ENCODE measurements around the gene PDCD6IP. TPM values are rescaled to one million over a fixed set of nuclear protein-coding genes. Genes with fewer than 3 reads are reported as not detected.
A peak's percentile ranks its signal among the peaks of the same experiment; 100 is the strongest.

PDCD6IP gene
- total RNA-seq, 1 experiment from 2014 or later = 266 TPM

DNA sequence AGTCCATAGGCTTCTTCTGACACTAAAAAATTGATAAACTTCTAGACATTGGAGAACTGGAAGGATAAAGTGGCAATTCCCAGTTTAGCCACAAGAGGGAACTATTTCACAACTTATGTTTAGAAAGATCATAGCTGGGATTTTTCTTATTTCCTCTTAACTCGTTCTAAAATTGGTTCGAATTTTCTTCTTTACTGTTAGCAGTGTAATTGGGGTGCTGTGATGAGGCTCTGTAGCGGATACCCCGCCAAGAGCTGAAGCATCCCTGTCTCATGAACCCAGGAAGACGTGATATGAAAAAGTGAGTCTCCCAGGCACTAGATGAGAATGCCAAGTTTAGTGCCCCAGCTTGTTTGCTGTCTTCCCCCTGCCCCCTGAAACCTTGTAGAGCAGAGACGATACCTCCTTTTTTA, 85.1 kb downstream of the PDCD6IP start:
- H3K4me3 ChIP-seq (ENCODE audit: low read length) = no peak overlapping the region
- peak overlapping the region; percentile 17 for H3K4me2 ChIP-seq (ENCODE audit: low read length)

DNA sequence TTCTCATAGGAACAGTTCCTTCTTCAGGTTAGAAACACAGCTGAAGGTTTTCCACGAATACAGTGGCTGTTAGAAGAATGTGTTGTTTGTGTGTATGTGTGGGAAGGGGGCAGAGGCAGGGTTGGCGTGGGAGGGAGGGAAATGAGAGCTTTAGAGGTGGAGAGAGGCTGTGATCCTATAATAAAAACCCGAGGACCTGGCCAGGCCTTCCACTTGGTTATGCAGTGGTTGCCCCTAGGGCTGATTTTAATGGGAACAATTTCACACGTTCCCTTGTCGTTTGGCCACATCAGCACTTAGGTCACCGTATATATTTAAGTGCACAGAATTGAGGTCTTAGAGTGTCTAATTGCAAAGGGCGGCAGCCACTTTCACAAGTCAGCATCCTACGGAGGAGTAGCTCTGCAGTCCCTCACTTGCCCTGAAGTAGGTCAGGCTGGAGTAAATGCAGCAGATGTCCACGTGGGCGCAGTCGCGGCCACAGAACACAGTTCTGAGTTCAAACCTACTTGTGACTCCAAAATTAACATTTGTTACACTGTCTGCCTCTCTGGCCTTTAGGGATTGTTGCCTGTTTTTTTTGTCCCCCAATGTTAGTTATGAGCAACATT, 85.6 kb downstream of the PDCD6IP start:
- TF ChIP-seq, protein P1, sequence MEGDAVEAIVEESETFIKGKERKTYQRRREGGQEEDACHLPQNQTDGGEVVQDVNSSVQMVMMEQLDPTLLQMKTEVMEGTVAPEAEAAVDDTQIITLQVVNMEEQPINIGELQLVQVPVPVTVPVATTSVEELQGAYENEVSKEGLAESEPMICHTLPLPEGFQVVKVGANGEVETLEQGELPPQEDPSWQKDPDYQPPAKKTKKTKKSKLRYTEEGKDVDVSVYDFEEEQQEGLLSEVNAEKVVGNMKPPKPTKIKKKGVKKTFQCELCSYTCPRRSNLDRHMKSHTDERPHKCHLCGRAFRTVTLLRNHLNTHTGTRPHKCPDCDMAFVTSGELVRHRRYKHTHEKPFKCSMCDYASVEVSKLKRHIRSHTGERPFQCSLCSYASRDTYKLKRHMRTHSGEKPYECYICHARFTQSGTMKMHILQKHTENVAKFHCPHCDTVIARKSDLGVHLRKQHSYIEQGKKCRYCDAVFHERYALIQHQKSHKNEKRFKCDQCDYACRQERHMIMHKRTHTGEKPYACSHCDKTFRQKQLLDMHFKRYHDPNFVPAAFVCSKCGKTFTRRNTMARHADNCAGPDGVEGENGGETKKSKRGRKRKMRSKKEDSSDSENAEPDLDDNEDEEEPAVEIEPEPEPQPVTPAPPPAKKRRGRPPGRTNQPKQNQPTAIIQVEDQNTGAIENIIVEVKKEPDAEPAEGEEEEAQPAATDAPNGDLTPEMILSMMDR (conservative IDR thresholded peaks at IDR 0.05; ENCODE audit: low read depth, low read length) = peak; percentile 27
- no peak for TF ChIP-seq EZH2phosphoT487 (IDR thresholded peaks at IDR 0.05; ENCODE audit: borderline replicate concordance, low read length)
- TF ChIP-seq EZH2 (IDR thresholded peaks at IDR 0.05; ENCODE audit: low read length, unreplicated experiment) = no peak
- no peak overlapping the region for H3K27ac ChIP-seq (ENCODE audit: low read length)
- no peaks in the 10 kb centered on the region for H3K79me2 ChIP-seq (ENCODE audit: low read length)
- no peaks in the 10 kb centered on the region for H3K27me3 ChIP-seq (ENCODE audit: low read length)
- H3K9ac ChIP-seq (ENCODE audit: low read length) = no peak overlapping the region
- no peaks in the 10 kb centered on the region for H3K9me3 ChIP-seq (ENCODE audit: low read length)
- peak overlapping the region; percentile 31; the same call in 1 of the 2 replicates for H2AFZ ChIP-seq (ENCODE audit: low read length)
- H3K4me2 ChIP-seq (ENCODE audit: low read length) = peak overlapping the region; percentile 17
- ATAC-seq (peak; percentile 60), DNase-seq (peak; percentile 24)
- no peaks in the 10 kb centered on the region for H3K36me3 ChIP-seq (ENCODE audit: low read depth, low read length)
- no peaks in the 10 kb centered on the region for H3K9me2 ChIP-seq (replicated peaks; ENCODE audit: low read length)
- H3K4me3 ChIP-seq (ENCODE audit: low read length) = no peak overlapping the region
- no peaks in the 10 kb centered on the region for H3K4me1 ChIP-seq (ENCODE audit: insufficient read depth, low read length)
- CTCF ChIA-PET = interaction anchor here (0.5 to 2.0 kb wide), 4 partner anchors 21 to 800 kb away, joined by 3 to 16 read pairs (median 9); no protein-coding TSS in a partner anchor
- no TSS peak for BruUV-seq (replicated peaks)
- POLR2A ChIA-PET (ENCODE audit: unreplicated experiment) = interaction anchor here (0.6 kb wide), 1 partner anchor 996 kb away, joined by 4 read pairs; no protein-coding TSS in a partner anchor
- no peaks in the 10 kb centered on the region for H4K20me1 ChIP-seq (ENCODE audit: low read length)
- intact Hi-C loops (cut with micrococcal nuclease) = loop anchor here (1.0 to 5.0 kb wide), 4 partner anchors 98 to 1773 kb away; no protein-coding TSS in a partner anchor
- no peaks in the 10 kb centered on the region for H3F3A ChIP-seq (ENCODE audit: low read length, unreplicated experiment)

More for the DNA sequence above, 85.1 kb downstream of the PDCD6IP start:
- intact Hi-C loops (cut with micrococcal nuclease) = loop anchor here (1.0 to 5.0 kb wide), 4 partner anchors 99 to 1774 kb away; no protein-coding TSS in a partner anchor
- ChIA-PET POLR2A (ENCODE audit: unreplicated experiment) (interaction anchor here (0.6 kb wide), 1 partner anchor 996 kb away, joined by 4 read pairs; no protein-coding TSS in a partner anchor), CTCF (interaction anchor here (0.5 to 2.0 kb wide), 4 partner anchors 21 to 800 kb away, joined by 3 to 16 read pairs (median 9); no protein-coding TSS in a partner anchor)
- TF ChIP-seq EZH2phosphoT487 (IDR thresholded peaks at IDR 0.05; ENCODE audit: borderline replicate concordance, low read length) = no peak
- TF ChIP-seq, protein P1 (conservative IDR thresholded peaks at IDR 0.05; ENCODE audit: low read depth, low read length) = peak; percentile 96
- Histone ChIP-seq H3F3A (ENCODE audit: low read length, unreplicated experiment) (no peaks in the 10 kb centered on the region), H3K27me3 (ENCODE audit: low read length) (no peaks in the 10 kb centered on the region), H3K36me3 (ENCODE audit: low read depth, low read length) (no peaks in the 10 kb centered on the region), H3K9me2 (replicated peaks; ENCODE audit: low read length) (no peaks in the 10 kb centered on the region), H3K9me3 (ENCODE audit: low read length) (no peaks in the 10 kb centered on the region), H3K9ac (ENCODE audit: low read length) (no peak overlapping the region), H3K27ac (ENCODE audit: low read length) (no peak overlapping the region), H2AFZ (ENCODE audit: low read length) (peak overlapping the region; percentile 31; the same call in 1 of the 2 replicates), H3K79me2 (ENCODE audit: low read length) (no peaks in the 10 kb centered on the region), H4K20me1 (ENCODE audit: low read length) (no peaks in the 10 kb centered on the region), H3K4me1 (ENCODE audit: insufficient read depth, low read length) (no peaks in the 10 kb centered on the region)
- DNase-seq = peak; percentile 85
- BruUV-seq (replicated peaks) = no TSS peak
- ATAC-seq = peak; percentile 41

DNA sequence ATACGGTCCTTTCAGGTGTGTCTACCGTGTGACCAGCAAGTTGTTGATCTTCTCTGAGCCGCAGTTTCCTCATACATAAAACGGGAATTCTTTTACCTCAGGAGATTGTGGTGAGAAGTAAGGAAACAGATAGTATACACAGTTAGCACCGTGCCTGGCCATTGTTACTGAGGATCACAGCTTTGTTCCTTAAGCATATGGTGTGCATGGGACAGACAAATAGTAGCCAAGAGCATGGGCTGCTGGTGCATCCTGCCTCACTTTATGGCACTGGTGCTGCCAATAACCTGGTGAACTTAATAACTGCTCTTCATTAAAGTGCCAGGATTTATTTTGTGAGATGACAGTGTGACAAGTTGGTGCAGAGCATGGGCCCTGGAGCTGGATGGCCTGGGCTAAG, 86.3 kb downstream of the PDCD6IP start:
- no peaks in the 10 kb centered on the region for H3K36me3 ChIP-seq (ENCODE audit: low read depth, low read length)

More for the DNA sequence above, 86.3 kb downstream of the PDCD6IP start:
- BruUV-seq (replicated peaks) = no TSS peak
- Histone ChIP-seq H3K9ac (ENCODE audit: low read length) (no peak overlapping the region), H4K20me1 (ENCODE audit: low read length) (no peaks in the 10 kb centered on the region), H2AFZ (ENCODE audit: low read length) (no peak overlapping the region), H3K4me3 (ENCODE audit: low read length) (no peak overlapping the region), H3K27ac (ENCODE audit: low read length) (no peak overlapping the region), H3K9me3 (ENCODE audit: low read length) (no peaks in the 10 kb centered on the region), H3F3A (ENCODE audit: low read length, unreplicated experiment) (no peaks in the 10 kb centered on the region), H3K27me3 (ENCODE audit: low read length) (no peaks in the 10 kb centered on the region), H3K9me2 (replicated peaks; ENCODE audit: low read length) (no peaks in the 10 kb centered on the region), H3K4me1 (ENCODE audit: insufficient read depth, low read length) (no peaks in the 10 kb centered on the region), H3K4me2 (ENCODE audit: low read length) (no peak overlapping the region), H3K79me2 (ENCODE audit: low read length) (no peaks in the 10 kb centered on the region)
- ChIA-PET POLR2A (ENCODE audit: unreplicated experiment) (no interaction called here), CTCF (interaction anchor here (2.0 kb wide), 1 partner anchor 127 kb away, joined by 9 read pairs; no protein-coding TSS in a partner anchor)
- no peak for TF ChIP-seq EZH2phosphoT487 (IDR thresholded peaks at IDR 0.05; ENCODE audit: borderline replicate concordance, low read length)
- no peak for TF ChIP-seq EZH2 (IDR thresholded peaks at IDR 0.05; ENCODE audit: low read length, unreplicated experiment)
- TF ChIP-seq, protein P1 (conservative IDR thresholded peaks at IDR 0.05; ENCODE audit: low read depth, low read length) = no peak
- no peak for ATAC-seq
- no peak for DNase-seq
- intact Hi-C loops (cut with micrococcal nuclease) = loop anchor here (5.0 kb wide), 2 partner anchors 98 to 1773 kb away; no protein-coding TSS in a partner anchor
